ENCODE data around the gene TRIP13.

DNA sequence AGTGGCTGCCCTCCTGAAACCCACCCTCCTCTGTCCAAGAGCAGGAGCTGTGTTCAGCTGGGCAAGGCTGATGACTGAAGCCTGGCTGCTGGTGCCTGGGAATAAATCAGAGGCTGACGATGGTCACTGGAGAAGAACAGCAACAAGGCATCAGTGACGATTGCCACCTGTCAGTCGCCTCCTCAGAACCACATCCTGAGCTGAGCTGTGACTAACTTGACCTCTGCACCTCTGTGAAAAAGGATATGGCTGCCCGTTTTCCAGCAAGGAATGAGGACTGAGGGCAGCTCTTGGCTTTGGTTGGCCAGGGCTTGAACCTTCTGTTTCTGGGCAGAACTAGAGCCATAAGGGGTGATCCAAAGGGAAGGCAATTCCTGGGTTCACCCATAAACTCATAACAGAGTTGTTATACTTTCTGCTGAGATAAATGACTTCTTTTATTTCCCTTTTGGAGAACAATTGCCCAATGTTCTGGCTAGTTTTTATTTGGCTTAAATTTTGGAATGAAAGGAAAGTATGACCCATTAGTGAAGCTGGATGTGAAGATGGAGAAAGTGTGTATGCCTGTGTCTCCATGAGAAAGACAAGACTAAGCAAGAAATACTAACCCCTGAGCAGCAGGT lies 40.1 kb downstream of the TRIP13 start:
- TF ChIP-seq, protein P1, sequence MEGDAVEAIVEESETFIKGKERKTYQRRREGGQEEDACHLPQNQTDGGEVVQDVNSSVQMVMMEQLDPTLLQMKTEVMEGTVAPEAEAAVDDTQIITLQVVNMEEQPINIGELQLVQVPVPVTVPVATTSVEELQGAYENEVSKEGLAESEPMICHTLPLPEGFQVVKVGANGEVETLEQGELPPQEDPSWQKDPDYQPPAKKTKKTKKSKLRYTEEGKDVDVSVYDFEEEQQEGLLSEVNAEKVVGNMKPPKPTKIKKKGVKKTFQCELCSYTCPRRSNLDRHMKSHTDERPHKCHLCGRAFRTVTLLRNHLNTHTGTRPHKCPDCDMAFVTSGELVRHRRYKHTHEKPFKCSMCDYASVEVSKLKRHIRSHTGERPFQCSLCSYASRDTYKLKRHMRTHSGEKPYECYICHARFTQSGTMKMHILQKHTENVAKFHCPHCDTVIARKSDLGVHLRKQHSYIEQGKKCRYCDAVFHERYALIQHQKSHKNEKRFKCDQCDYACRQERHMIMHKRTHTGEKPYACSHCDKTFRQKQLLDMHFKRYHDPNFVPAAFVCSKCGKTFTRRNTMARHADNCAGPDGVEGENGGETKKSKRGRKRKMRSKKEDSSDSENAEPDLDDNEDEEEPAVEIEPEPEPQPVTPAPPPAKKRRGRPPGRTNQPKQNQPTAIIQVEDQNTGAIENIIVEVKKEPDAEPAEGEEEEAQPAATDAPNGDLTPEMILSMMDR (IDR thresholded peaks at IDR 0.05; ENCODE audit: poor library complexity): no peak
- TF ChIP-seq EZH2phosphoT487 (IDR thresholded peaks at IDR 0.05; ENCODE audit: low read depth, severe bottlenecking, unreplicated experiment): no peak
